ENCODE results near the gene DMP1. TPM values are rescaled to one million over a fixed set of nuclear protein-coding genes. Genes with fewer than 3 reads are reported as not detected.

Gene DMP1
- total RNA-seq, result not detected

GRCh38 chr4:87649980-87650379, at the start of gene DMP1:
TSS of gene DMP1 (plus strand) at chr4:87650280. CDS start at chr4:87656493, 6,213 bp downstream.
- Mint-ChIP-seq H3K9me3 (ENCODE audit: low read depth) (no peaks in the 10 kb centered on the region), H3K27ac (no peak within 1 kb of the TSS), H3K27me3 (peaks cover 25% of the 10 kb centered on the region), H3K36me3 (no peaks in the 10 kb centered on the region), H3K4me1 (no peaks in the 10 kb centered on the region), H3K4me3 (no peak within 1 kb of the TSS)
- no peak for ATAC-seq
- no peak for DNase-seq
- CTCF ChIA-PET, result no interaction called here

GRCh38 chr4:87601361-87601760, 48.7 kb upstream of the DMP1 start:
- Mint-ChIP-seq H3K4me1 (no peaks in the 10 kb centered on the region), H3K36me3 (no peaks in the 10 kb centered on the region), H3K9me3 (ENCODE audit: low read depth) (no peaks in the 10 kb centered on the region), H3K27ac (no peak overlapping the region), H3K27me3 (peaks cover 36% of the 10 kb centered on the region), H3K4me3 (no peak overlapping the region)
- DNase-seq (no peak), ATAC-seq (no peak)
- CTCF ChIA-PET, result no interaction called here

- no peaks in the 10 kb centered on the region for H3K9me3 Mint-ChIP-seq (ENCODE audit: low read depth)
- peaks cover 10% of the 10 kb centered on the region for H3K27me3 Mint-ChIP-seq
- H3K27ac Mint-ChIP-seq, result no peak within 1 kb of the TSS
- H3K4me3 Mint-ChIP-seq, result no peak within 1 kb of the TSS
- H3K36me3 Mint-ChIP-seq, result no peaks in the 10 kb centered on the region
- CTCF ChIA-PET, result no interaction called here
- H3K4me1 Mint-ChIP-seq, result peaks cover 2% of the 10 kb centered on the region
- no peak for DNase-seq
- no peak for ATAC-seq
These were observed 41.9 kb upstream of the DMP1 start, which contains the start of gene DSPP for GRCh38 chr4:87608229-87608628. TSS of gene DSPP (plus strand) at chr4:87608529. CDS start at chr4:87610909, 2,380 bp downstream.

- ATAC-seq, result no peak
- H3K9me3 Mint-ChIP-seq (ENCODE audit: low read depth), result no peaks in the 10 kb centered on the region
- H3K27ac Mint-ChIP-seq, result no peak overlapping the region
- DNase-seq, result no peak
- H3K4me3 Mint-ChIP-seq, result no peak overlapping the region
- CTCF ChIA-PET, result no interaction called here
- H3K36me3 Mint-ChIP-seq, result no peaks in the 10 kb centered on the region
- H3K27me3 Mint-ChIP-seq, result peaks cover 11% of the 10 kb centered on the region
- no peaks in the 10 kb centered on the region for H3K4me1 Mint-ChIP-seq
These were observed 35.7 kb upstream of the DMP1 start for GRCh38 chr4:87614292-87614890.

GRCh38 chr4:87616268-87616667, 33.8 kb upstream of the DMP1 start:
- no peak overlapping the region for H3K4me3 Mint-ChIP-seq
- no peak overlapping the region for H3K27ac Mint-ChIP-seq
- H3K9me3 Mint-ChIP-seq (ENCODE audit: low read depth), result no peaks in the 10 kb centered on the region
- DNase-seq (no peak), ATAC-seq (no peak)
- H3K36me3 Mint-ChIP-seq, result no peaks in the 10 kb centered on the region
- CTCF ChIA-PET, result no interaction called here
- H3K27me3 Mint-ChIP-seq, result peaks cover 15% of the 10 kb centered on the region
- no peaks in the 10 kb centered on the region for H3K4me1 Mint-ChIP-seq

- CTCF ChIA-PET, result no interaction called here
- H3K4me1 Mint-ChIP-seq, result no peaks in the 10 kb centered on the region
- DNase-seq (no peak), ATAC-seq (no peak)
- no peak overlapping the region for H3K27ac Mint-ChIP-seq
- no peak overlapping the region for H3K4me3 Mint-ChIP-seq
- H3K27me3 Mint-ChIP-seq, result peaks cover 11% of the 10 kb centered on the region
- H3K36me3 Mint-ChIP-seq, result no peaks in the 10 kb centered on the region
- H3K9me3 Mint-ChIP-seq (ENCODE audit: low read depth), result no peaks in the 10 kb centered on the region
These were observed 30.0 kb upstream of the DMP1 start for GRCh38 chr4:87620086-87620485.

GRCh38 chr4:87620491-87620890, 29.6 kb upstream of the DMP1 start:
- Mint-ChIP-seq H3K27ac (no peak overlapping the region), H3K4me3 (no peak overlapping the region), H3K36me3 (no peaks in the 10 kb centered on the region), H3K27me3 (peaks cover 11% of the 10 kb centered on the region), H3K4me1 (no peaks in the 10 kb centered on the region), H3K9me3 (ENCODE audit: low read depth) (no peaks in the 10 kb centered on the region)
- no peak for ATAC-seq
- CTCF ChIA-PET, result no interaction called here
- no peak for DNase-seq

GRCh38 chr4:87622303-87622702, 27.8 kb upstream of the DMP1 start:
- ATAC-seq (no peak), DNase-seq (no peak)
- Mint-ChIP-seq H3K4me1 (no peaks in the 10 kb centered on the region), H3K4me3 (no peak overlapping the region), H3K36me3 (no peaks in the 10 kb centered on the region), H3K27me3 (peaks cover 11% of the 10 kb centered on the region), H3K9me3 (ENCODE audit: low read depth) (no peaks in the 10 kb centered on the region), H3K27ac (no peak overlapping the region)
- CTCF ChIA-PET, result no interaction called here

- no peaks in the 10 kb centered on the region for H3K4me1 Mint-ChIP-seq
- H3K27ac Mint-ChIP-seq, result no peak overlapping the region
- CTCF ChIA-PET, result no interaction called here
- no peak overlapping the region for H3K4me3 Mint-ChIP-seq
- no peaks in the 10 kb centered on the region for H3K9me3 Mint-ChIP-seq (ENCODE audit: low read depth)
- peaks cover 4% of the 10 kb centered on the region for H3K27me3 Mint-ChIP-seq
- ATAC-seq (no peak), DNase-seq (no peak)
- no peaks in the 10 kb centered on the region for H3K36me3 Mint-ChIP-seq
These were observed 25.4 kb upstream of the DMP1 start for GRCh38 chr4:87624698-87625097.

- H3K4me1 Mint-ChIP-seq, result no peaks in the 10 kb centered on the region
- H3K36me3 Mint-ChIP-seq, result no peaks in the 10 kb centered on the region
- DNase-seq, result no peak
- no peaks in the 10 kb centered on the region for H3K9me3 Mint-ChIP-seq (ENCODE audit: low read depth)
- no peak for ATAC-seq
- no peak overlapping the region for H3K4me3 Mint-ChIP-seq
- no peak overlapping the region for H3K27ac Mint-ChIP-seq
- H3K27me3 Mint-ChIP-seq, result peaks cover 6% of the 10 kb centered on the region
- CTCF ChIA-PET, result no interaction called here
These were observed 18.4 kb upstream of the DMP1 start for GRCh38 chr4:87631668-87632067.

GRCh38 chr4:87632469-87632868, 17.6 kb upstream of the DMP1 start:
- Mint-ChIP-seq H3K9me3 (ENCODE audit: low read depth) (no peaks in the 10 kb centered on the region), H3K4me3 (no peak overlapping the region), H3K36me3 (no peaks in the 10 kb centered on the region), H3K27me3 (peaks cover 6% of the 10 kb centered on the region), H3K27ac (no peak overlapping the region), H3K4me1 (no peaks in the 10 kb centered on the region)
- no peak for DNase-seq
- CTCF ChIA-PET, result no interaction called here
- ATAC-seq, result no peak

- no peaks in the 10 kb centered on the region for H3K9me3 Mint-ChIP-seq (ENCODE audit: low read depth)
- peaks cover 6% of the 10 kb centered on the region for H3K27me3 Mint-ChIP-seq
- CTCF ChIA-PET, result interaction anchor here (1.3 kb wide), 1 partner anchor 216 kb away, joined by 3 read pairs; no protein-coding TSS in a partner anchor
- no peak overlapping the region for H3K4me3 Mint-ChIP-seq
- H3K27ac Mint-ChIP-seq, result no peak overlapping the region
- no peaks in the 10 kb centered on the region for H3K4me1 Mint-ChIP-seq
- ATAC-seq (no peak), DNase-seq (no peak)
- H3K36me3 Mint-ChIP-seq, result no peaks in the 10 kb centered on the region
These were observed 16.8 kb upstream of the DMP1 start for GRCh38 chr4:87633243-87633642.

GRCh38 chr4:87644286-87644685, 5.8 kb upstream of the DMP1 start:
- DNase-seq, result no peak
- H3K4me3 Mint-ChIP-seq, result no peak overlapping the region
- no peak for ATAC-seq
- no peaks in the 10 kb centered on the region for H3K36me3 Mint-ChIP-seq
- CTCF ChIA-PET, result no interaction called here
- no peaks in the 10 kb centered on the region for H3K4me1 Mint-ChIP-seq
- H3K9me3 Mint-ChIP-seq (ENCODE audit: low read depth), result no peaks in the 10 kb centered on the region
- peaks cover 15% of the 10 kb centered on the region for H3K27me3 Mint-ChIP-seq
- H3K27ac Mint-ChIP-seq, result no peak overlapping the region

GRCh38 chr4:87650938-87651337, 858 bp downstream of the DMP1 start:
- Mint-ChIP-seq H3K9me3 (ENCODE audit: low read depth) (no peaks in the 10 kb centered on the region), H3K4me1 (no peaks in the 10 kb centered on the region), H3K36me3 (no peaks in the 10 kb centered on the region), H3K27ac (no peak overlapping the region), H3K27me3 (peaks cover 25% of the 10 kb centered on the region), H3K4me3 (no peak overlapping the region)
- CTCF ChIA-PET, result no interaction called here
- no peak for DNase-seq
- ATAC-seq, result no peak

- CTCF ChIA-PET, result no interaction called here
- no peaks in the 10 kb centered on the region for H3K36me3 Mint-ChIP-seq
- no peak overlapping the region for H3K27ac Mint-ChIP-seq
- ATAC-seq (no peak), DNase-seq (no peak)
- peaks cover 25% of the 10 kb centered on the region for H3K27me3 Mint-ChIP-seq
- H3K4me3 Mint-ChIP-seq, result no peak overlapping the region
- H3K9me3 Mint-ChIP-seq (ENCODE audit: low read depth), result no peaks in the 10 kb centered on the region
- no peaks in the 10 kb centered on the region for H3K4me1 Mint-ChIP-seq
These were observed 1.9 kb downstream of the DMP1 start for GRCh38 chr4:87651941-87652340.
